BLaER1 treated with 17β-estradiol and CSF1 and Interleukin-3, amounts not matched to agents 10 nM and 100 nM (cell line): ENCODE measurements around the gene MPZ.
A peak's percentile ranks its signal among the peaks of the same experiment; 100 is the strongest.
"Not testable (repeated sequence)": the region's sequence is repeated elsewhere in the genome, so short reads cannot be mapped to it uniquely, and the experiment has no call there.

Experiments
- H3K27ac ChIP-seq, 11 experiments: shearing (Covaris generic); formaldehyde crosslinking; 2 replicates each; pipeline ENCODE4 v1.8.1; 2022
- H3K27me3 ChIP-seq, 11 experiments: shearing (Covaris generic); formaldehyde crosslinking; 2 replicates each; pipeline ENCODE4 v1.8.1; 2022
- H3K36me3 ChIP-seq, 11 experiments: shearing (Covaris generic); formaldehyde crosslinking; 2 replicates each; pipeline ENCODE4 v1.8.1; 2022
- H3K4me1 ChIP-seq, 10 experiments: shearing (Covaris generic); formaldehyde crosslinking; 2 replicates each; pipeline ENCODE4 v1.8.1; 2022
- H3K4me2 ChIP-seq, 11 experiments: shearing (Covaris generic); formaldehyde crosslinking; 2 replicates each; pipeline ENCODE4 v1.8.1; 2022
- H3K4me3 ChIP-seq, 10 experiments: shearing (Covaris generic); formaldehyde crosslinking; 2 replicates each; pipeline ENCODE4 v1.8.1; 2022
- H3K9ac ChIP-seq, 11 experiments: shearing (Covaris generic); formaldehyde crosslinking; 2 replicates each; pipeline ENCODE4 v1.8.1; 2022
- H3K9me3 ChIP-seq, 11 experiments: shearing (Covaris generic); formaldehyde crosslinking; replicated peaks in 1 of 11; 2 replicates each; pipeline ENCODE4 v1.8.1; 2022
- H4K20me1 ChIP-seq, 11 experiments: shearing (Covaris generic); formaldehyde crosslinking; 2 replicates each; pipeline ENCODE4 v1.8.1; 2022
- Cebpa-rat ChIP-seq, 11 experiments: shearing (Covaris generic); IDR thresholded peaks; 2 replicates each; pipeline ENCODE4 v1.8.1; 2022

The MPZ gene

DNA sequence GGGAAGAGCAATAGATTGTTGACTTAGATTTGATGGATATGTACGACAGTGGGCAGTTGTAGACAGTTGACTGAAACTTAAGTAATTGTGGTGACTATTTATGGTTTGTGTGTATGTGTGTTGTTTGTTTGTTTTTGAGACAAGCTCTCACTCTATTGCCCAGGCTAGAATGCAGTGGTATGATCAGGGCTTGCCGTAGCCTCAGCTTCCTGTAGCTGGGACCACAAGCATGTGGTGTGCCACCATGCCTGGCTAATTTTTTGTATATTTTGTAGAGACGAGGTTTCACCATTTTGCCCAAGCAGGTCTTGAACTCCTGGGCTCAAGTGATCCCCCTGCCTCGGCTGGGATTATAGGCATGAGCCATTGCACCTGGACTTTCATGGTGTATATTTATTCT is 14.3 kb upstream of the MPZ start:
- peaks cover 50 to 75% (median 56%) of the 10 kb centered on the region in 11 experiments for H3K36me3 ChIP-seq

GRCh38 chr1:161315841-161316674 is 6.3 kb upstream of the MPZ start:
- H3K4me3 ChIP-seq, H4K20me1 ChIP-seq, H3K9me3 ChIP-seq, H3K9ac ChIP-seq, H3K27ac ChIP-seq, H3K27me3 ChIP-seq: not testable (repeated sequence)
- Histone ChIP-seq H3K4me2 (peak overlapping the region in 10 of 11 experiments; percentile 77 to 99 (median 87); a peak in 17 of 22 replicates), H3K4me1 (peaks cover 15 to 27% (median 22%) of the 10 kb centered on the region in 10 experiments), H3K36me3 (peaks cover 0 to 17% (median 12%) of the 10 kb centered on the region in 11 experiments; a peak in 10 of 22 replicates)

More for the DNA sequence above, 14.3 kb upstream of the MPZ start:
- H3K9ac ChIP-seq: no peak overlapping the region
- peaks cover 0 to 12% (median 5%) of the 10 kb centered on the region in 10 experiments; a peak in 6 of 20 replicates for H3K4me1 ChIP-seq
- peaks cover 0 to 4% (median 0%) of the 10 kb centered on the region in 11 experiments; a peak in 3 of 22 replicates for H4K20me1 ChIP-seq
- no peak overlapping the region for H3K27ac ChIP-seq
- H3K4me2 ChIP-seq: peak overlapping the region in 5 of 11 experiments; percentile 10 to 27 (median 11); a peak in 3 of 22 replicates
- H3K27me3 ChIP-seq: no peaks in the 10 kb centered on the region
- no peaks in the 10 kb centered on the region for H3K9me3 ChIP-seq
- H3K4me3 ChIP-seq: no peak overlapping the region
- TF ChIP-seq Cebpa-rat (IDR thresholded peaks at IDR 0.05): no peak

DNA sequence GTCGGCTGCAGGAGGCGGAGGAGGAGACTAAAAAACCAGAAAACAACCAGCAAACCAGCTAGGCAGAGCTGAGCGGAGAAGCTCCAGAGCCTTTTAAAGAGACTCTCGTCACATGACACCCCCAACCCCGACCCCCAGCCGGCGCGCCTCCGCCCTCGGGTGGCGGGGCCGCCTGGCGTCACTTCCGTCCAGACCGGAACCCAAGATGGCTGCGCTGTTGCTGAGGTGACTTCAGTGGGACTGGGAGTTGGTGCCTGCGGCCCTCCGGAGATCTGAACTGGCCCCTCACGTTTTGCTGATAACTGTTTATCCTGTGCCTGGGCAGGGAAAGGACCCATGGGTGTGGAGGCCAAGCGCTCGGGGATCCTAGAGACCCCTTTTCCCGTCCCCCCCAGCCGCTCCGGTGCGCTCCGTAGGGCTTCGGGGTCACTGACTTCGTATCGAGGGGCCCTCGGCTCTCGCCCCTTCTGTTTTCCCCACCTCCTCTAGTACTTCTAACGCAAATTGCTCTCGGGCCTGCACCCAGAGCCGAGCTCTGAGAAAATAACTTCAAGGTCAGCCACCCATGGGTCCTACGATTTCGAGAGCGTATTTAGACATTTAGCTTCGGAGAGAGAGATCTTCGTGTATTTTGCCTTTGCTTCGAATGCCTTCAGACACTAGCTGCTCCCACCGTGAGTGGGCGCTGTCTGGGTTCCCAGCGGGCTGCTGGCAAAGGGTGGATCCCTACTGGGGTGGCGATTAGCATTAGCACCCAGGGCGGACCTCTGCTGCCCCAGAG is 4.6 kb upstream of the MPZ start, which contains the start of gene SDHC:
Gene SDHC (plus strand): TSS at position 181 of the 781 bp plus-strand sequence. CDS start 25 bp downstream, at position 206.
- Histone ChIP-seq H3K4me2 (peak within 1 kb of the TSS; percentile 77 to 99 (median 88)), H3K4me1 (peaks cover 18 to 35% (median 31%) of the 10 kb centered on the region in 10 experiments), H3K27me3 (no peaks in the 10 kb centered on the region), H3K36me3 (peaks cover 0 to 13% (median 6%) of the 10 kb centered on the region in 11 experiments; a peak in 7 of 22 replicates), H3K9me3 (no peaks in the 10 kb centered on the region), H3K4me3 (peak within 1 kb of the TSS; percentile 71 to 94 (median 84)), H4K20me1 (no peaks in the 10 kb centered on the region), H3K9ac (peak within 1 kb of the TSS; percentile 85 to 98 (median 95)), H3K27ac (peak within 1 kb of the TSS; percentile 89 to 98 (median 97))
- TF ChIP-seq Cebpa-rat (IDR thresholded peaks at IDR 0.05): no peak

GRCh38 chr1:161313554-161314200 is 3.9 kb upstream of the MPZ start:
- peak overlapping the region; percentile 71 to 94 (median 84) for H3K4me3 ChIP-seq
- H3K36me3 ChIP-seq: peaks cover 0 to 8% (median 1%) of the 10 kb centered on the region in 11 experiments; a peak in 5 of 22 replicates
- no peaks in the 10 kb centered on the region for H3K27me3 ChIP-seq
- peak overlapping the region; percentile 89 to 98 (median 97) for H3K27ac ChIP-seq
- H3K9ac ChIP-seq: peak overlapping the region; percentile 85 to 98 (median 95)
- H4K20me1 ChIP-seq: no peaks in the 10 kb centered on the region
- H3K4me1 ChIP-seq: peaks cover 20 to 37% (median 29%) of the 10 kb centered on the region in 10 experiments
- H3K9me3 ChIP-seq: no peaks in the 10 kb centered on the region
- H3K4me2 ChIP-seq: peak overlapping the region; percentile 77 to 99 (median 88)
- TF ChIP-seq Cebpa-rat (IDR thresholded peaks at IDR 0.05): no peak

- Histone ChIP-seq H3K4me2 (no peak overlapping the region), H3K4me1 (peaks cover 36 to 57% (median 48%) of the 10 kb centered on the region in 10 experiments), H3K9ac (no peak overlapping the region), H4K20me1 (no peaks in the 10 kb centered on the region), H3K9me3 (no peaks in the 10 kb centered on the region), H3K27me3 (no peaks in the 10 kb centered on the region), H3K4me3 (no peak overlapping the region), H3K27ac (no peak overlapping the region), H3K36me3 (no peaks in the 10 kb centered on the region)
- TF ChIP-seq Cebpa-rat (IDR thresholded peaks at IDR 0.05): no peak
Measured at GRCh38 chr1:161311595-161312181, 1.9 kb upstream of the MPZ start.

- peak overlapping the region in 10 of 11 experiments; percentile 8 to 93 (median 91); a peak in 16 of 22 replicates for H3K27ac ChIP-seq
- no peaks in the 10 kb centered on the region for H3K9me3 ChIP-seq
- H4K20me1 ChIP-seq: peaks cover 0 to 5% (median 0%) of the 10 kb centered on the region in 11 experiments; a peak in 5 of 22 replicates
- H3K9ac ChIP-seq: peak overlapping the region in 3 of 11 experiments; percentile 27 to 88 (median 80); a peak in 3 of 22 replicates
- H3K4me2 ChIP-seq: peak overlapping the region; percentile 42 to 100 (median 95); a peak in 21 of 22 replicates
- no peaks in the 10 kb centered on the region for H3K27me3 ChIP-seq
- peak in 1 of 11 experiments; percentile 16; a peak in 1 of 22 replicates for TF ChIP-seq Cebpa-rat (IDR thresholded peaks at IDR 0.05)
- H3K36me3 ChIP-seq: peaks cover 0 to 13% (median 4%) of the 10 kb centered on the region in 11 experiments; a peak in 8 of 22 replicates
- no peak overlapping the region for H3K4me3 ChIP-seq
- H3K4me1 ChIP-seq: peaks cover 46 to 64% (median 56%) of the 10 kb centered on the region in 10 experiments
Measured at GRCh38 chr1:161307892-161308638, 1.7 kb downstream of the MPZ start.

DNA sequence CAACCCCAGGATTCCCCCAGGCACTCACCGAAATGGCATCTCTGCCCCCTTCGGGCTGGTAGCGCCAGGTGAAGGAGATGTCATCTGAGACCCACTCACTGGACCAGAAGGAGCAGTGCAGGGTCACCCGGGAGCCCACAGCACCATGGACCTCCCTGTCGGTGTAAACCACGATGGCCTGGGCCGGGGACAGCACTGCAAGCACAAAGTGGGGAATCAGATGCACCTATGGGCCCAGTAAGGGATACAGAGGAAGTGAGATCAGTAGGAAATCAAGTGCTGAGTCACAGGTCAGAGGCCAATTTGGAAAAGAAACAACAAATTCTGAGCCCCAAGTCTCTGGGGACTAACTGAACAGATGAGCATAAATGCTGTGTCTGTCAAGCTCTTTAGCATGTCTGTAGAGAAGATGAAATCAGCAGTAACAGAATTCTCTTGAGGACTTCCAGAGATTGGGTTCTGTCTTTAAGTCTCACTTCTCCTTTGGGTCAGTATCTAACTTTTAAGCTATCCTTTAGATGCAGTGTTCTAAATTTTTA is 2.5 kb downstream of the MPZ start:
- Histone ChIP-seq H3K4me2 (peak overlapping the region; percentile 87 to 100 (median 96)), H3K9ac (peak overlapping the region; percentile 34 to 91 (median 86); a peak in 19 of 22 replicates), H3K4me1 (peaks cover 50 to 70% (median 59%) of the 10 kb centered on the region in 10 experiments), H3K36me3 (peaks cover 0 to 18% (median 6%) of the 10 kb centered on the region in 11 experiments; a peak in 9 of 22 replicates), H3K9me3 (no peaks in the 10 kb centered on the region), H3K27me3 (no peaks in the 10 kb centered on the region), H3K27ac (peak overlapping the region; percentile 43 to 93 (median 91); a peak in 21 of 22 replicates), H4K20me1 (peaks cover 0 to 7% (median 0%) of the 10 kb centered on the region in 11 experiments; a peak in 5 of 22 replicates), H3K4me3 (peak overlapping the region in 8 of 10 experiments; percentile 24 to 82 (median 74); a peak in 13 of 20 replicates)
- TF ChIP-seq Cebpa-rat (IDR thresholded peaks at IDR 0.05): no peak
